HG03565 (cell line): Measurements from ENCODE around the gene DNMT1.

Source experiments
- ATAC-seq: cut with Tn5 transposase; IDR thresholded peaks from one replicate; pipeline ENCODE4 v1.9.1; 2021; ENCODE audit warnings: mild to moderate bottlenecking, moderate library complexity; ENCODE audit not compliant: unreplicated experiment

Gene DNMT1

DNA sequence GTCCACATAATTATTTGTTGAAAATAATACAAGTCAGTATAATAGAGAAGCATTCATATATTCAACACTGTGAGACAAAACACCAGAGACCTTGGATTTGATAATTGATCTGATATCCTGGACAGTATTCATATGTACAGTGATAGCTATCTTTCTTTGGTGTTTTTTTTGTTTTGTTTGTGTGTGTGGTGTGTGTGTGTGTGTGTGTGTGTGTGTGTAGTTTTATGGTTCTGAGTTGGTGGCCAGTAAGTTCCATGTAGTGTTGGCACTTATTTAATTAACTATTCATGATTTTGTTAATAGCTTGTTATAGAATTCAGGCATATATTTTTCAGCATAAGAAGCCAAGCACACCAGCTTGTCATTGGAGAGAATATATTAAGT, 90.6 kb downstream of the DNMT1 start:
- no peak for ATAC-seq

DNA sequence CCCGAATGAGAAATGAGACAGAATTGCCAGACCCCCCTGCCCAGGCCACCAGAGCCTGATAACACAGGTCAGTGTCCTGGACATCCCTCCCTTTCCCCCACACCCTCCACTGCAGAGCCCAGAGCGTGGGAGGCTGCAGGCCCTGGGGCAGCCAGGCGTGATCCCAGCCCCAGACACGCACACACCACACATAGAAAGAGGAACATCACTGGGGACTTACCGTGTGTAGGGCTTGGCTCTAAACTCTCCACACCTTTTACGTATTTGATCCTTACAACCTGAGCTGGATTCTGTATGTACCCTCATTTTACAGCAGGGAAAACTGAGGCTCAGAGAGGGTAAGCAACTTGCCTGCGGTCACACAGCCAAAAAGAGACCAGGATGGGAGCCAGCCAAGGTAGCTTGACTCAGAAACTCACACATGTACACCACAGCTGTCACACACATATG, 91.9 kb downstream of the DNMT1 start:
- peak; percentile 23 for ATAC-seq

- ATAC-seq, result no peak
Observed at GRCh38 chr19:10100163-10100785, 94.5 kb downstream of the DNMT1 start.

DNA sequence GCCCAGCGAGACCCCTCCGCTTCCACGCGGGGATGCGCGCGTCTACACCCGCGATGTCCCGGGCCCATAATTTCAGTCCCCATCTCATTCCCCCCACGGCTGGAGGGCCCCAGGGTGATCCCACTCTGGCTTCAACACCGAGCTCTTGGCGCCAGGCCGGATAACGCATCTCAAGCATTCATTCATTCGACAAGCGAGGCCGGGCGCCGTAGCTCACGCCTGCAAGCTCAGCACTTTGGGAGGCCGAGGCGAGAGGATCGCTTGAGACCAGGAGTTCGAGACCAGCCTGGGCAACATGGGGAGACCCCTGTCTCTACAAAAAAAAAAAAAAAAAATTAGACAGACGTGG, 98.2 kb downstream of the DNMT1 start:
- ATAC-seq, result no peak

DNA sequence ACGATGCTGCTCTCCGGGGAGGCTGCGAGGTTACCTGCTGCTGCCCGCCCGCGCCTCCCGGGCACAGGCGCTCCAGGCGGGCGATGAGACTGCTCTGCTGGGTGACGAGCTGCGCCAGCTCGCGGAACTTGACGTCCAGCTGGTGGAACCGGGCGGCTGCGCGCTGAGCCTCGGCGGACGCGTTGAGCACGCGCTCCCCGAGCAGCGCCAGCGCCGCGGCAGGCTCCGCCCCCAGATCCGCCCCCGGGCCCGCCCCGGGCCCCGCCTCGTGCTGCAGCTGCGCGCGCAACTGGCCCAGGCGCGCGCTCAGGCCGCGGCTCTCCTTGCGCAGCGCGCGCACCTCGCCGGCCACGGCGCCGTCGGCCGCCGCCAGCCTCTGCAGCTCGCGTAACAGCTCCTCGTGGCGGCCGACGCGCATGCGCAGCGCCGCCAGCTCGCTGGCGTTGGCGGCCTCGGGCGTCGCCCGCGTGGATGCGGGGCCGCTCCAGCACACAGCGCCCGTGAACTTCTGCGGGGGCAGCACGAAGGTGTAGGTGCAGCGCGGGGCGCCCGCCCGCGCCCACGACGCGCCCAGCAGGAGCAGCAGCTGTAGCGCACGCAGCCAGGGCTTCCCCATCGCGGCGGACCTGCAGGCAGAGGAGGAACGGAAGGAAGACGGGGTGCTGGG, 98.7 kb downstream of the DNMT1 start:
- peak; percentile 79 for ATAC-seq

DNA sequence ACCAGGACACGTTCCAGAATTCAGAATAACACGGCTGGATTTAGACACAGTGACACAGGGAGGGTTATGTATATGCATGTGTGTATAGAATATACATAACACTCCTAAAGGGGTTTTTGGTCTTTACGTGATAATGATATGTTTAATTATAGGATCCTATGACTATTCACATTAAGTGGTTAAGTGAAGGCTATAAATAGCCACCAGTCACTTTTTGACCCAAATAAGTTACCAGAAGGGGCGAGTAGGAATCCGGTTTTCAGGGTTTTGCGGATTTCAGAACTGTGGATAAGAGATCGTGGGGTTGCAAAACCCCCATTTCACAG, 99.2 kb downstream of the DNMT1 start:
- no peak for ATAC-seq

- ATAC-seq, result no peak
Observed at GRCh38 chr19:10093295-10094186, 101.2 kb downstream of the DNMT1 start.

DNA sequence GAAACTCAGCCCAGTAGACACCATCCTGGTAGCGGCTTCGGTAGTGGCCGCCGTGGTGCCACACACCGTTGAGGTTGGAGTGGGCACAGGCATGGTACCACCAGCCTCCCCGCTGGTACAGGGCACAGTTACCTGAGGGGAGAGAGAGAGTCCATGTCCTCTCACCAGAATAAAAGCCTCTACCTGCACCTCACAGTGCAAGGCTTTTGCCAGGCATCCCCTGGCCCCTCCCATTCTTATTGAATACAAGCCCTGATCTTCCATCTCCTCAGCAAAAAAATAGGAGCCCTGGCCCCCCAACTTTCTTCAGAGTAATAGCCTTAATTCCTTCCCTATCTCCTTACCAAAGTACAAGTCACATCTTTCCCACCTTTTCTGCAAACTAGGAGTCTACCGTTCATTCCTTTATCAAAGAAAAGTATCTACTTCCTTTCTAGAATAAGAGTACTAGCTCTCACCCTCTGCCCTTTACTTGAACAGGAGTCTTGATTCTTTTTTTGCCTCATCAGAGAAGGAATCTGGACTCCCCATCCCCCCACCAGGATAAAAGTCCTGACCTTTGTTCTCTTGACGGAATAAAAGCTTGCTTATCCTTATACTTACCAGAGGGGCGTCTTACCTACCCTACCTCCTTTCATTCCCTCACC, 102.0 kb downstream of the DNMT1 start:
- no peak for ATAC-seq

GRCh38 chr19:10091895-10092641, 102.7 kb downstream of the DNMT1 start:
- no peak for ATAC-seq

DNA sequence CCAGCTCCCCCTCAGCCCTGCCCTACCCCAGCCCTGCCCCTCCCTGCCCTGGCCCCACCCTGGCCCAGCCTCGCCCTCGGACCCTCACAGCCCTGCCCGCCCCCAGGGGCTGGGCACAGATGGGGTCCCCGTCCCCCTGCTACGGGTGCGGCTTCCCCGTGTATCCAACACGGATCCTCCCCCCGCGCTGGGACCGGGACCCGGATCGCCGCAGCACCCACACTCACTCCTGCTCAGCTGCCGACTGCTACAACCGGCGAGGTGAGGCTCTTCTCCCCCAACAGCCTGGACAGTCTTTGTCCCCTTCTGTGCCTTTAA, 103.4 kb downstream of the DNMT1 start:
- ATAC-seq, result no peak

- no peak for ATAC-seq
Observed at GRCh38 chr19:10089801-10090375, 104.9 kb downstream of the DNMT1 start.

DNA sequence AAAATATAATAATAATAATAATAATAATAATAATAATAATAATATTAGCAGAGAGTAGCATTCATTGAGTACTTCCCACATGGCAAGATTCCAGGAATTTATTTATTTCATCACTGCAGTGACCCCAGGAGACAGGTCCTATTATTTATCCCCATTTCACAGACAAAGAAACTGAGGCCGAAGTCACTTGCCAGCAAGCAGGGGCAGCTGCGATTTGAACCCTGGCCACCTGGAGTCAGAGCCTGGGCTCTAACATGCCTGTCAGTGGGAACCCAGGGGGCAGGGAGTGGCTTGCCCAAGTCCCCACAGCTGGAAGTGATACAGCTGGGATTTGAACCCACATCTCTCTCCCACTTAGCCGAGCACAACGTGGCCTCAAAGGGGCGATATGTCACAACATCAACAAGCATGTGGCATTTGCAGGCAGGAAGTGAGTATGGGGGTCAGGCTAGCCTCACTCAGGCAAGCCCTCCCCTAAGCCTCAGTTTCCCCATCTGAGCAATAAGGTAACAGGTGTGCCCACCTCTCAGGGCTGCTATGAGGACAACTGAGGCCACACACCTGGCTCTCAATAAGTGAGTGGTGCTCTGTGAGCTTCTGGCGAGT, 105.7 kb downstream of the DNMT1 start:
- ATAC-seq, result no peak

- ATAC-seq, result no peak
Observed at GRCh38 chr19:10087296-10088061, 107.3 kb downstream of the DNMT1 start.

GRCh38 chr19:10086591-10087192, 108.1 kb downstream of the DNMT1 start:
- ATAC-seq, result no peak

DNA sequence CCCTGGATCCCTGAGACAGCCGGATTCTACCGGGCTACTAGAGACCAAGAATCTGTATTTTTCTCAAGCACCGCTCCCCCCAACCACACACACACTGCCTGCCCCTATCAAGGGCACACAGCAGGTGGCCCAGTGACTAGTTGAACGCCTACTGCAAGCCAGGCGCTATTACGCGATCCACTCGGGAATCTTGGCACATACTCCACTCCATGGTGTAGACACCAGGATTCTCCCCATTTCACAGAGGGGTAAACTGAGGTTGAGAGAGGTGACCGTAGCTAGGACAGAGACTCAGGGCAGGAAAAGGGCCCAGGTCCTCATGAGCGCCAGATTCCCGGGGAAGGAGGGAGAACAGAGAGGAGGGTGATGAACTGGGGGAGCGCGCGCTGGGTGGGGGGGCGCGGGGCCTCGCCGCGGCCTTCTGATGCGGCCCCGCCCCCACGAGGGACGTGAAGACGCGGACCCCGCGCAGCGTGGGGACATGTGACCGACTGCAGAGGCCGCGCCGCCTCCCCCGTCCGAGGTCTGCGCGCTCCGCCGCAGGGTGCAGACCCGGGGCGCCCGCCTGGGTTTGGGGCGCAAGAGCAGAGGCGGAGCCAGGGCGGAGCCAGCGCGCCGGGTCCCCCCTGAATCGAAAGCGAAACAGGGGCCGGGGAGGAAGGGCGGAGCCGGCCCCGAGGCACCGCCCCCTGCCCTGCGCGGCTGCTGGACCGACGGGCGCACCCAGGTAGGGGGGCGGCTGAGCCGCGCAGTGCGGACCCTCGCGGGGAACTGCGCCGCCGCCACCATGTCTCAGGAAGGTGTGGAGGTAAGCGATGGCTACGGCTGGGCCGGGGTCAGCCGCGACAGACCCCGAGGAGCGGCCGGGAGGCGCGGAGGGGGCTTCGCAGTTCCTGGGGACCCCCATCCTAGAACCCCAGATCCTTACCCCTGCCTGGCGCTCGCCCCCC, 108.8 kb downstream of the DNMT1 start, which contains the start of gene SHFL:
Gene SHFL (plus strand): TSS at position 677 of the 950 bp plus-strand sequence. CDS start 111 bp downstream, at position 788.
- ATAC-seq, result peak; percentile 71

GRCh38 chr19:10084803-10085202, 110.0 kb downstream of the DNMT1 start:
- ATAC-seq, result no peak

DNA sequence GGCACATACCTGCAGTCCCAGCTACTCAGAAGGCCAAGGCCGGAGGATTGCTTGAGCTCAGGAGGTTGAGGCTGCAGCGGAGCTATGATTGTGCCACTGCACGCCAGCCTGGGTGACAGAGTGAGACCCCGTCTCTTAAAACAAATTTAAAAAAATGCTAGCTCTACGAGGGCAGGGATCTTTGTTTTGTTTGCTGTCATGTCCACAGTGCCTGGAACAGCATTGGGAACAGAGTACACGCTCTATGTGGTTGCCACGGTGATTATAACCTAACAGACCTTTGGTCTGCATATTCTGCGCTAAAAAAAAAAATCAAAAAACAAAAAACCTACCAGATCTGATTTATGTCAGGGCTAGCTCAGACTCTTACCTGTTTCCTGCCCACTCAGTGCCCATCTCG, 110.8 kb downstream of the DNMT1 start:
- ATAC-seq, result no peak
